Transverse colon (tissue), 4 donors: Measurements from ENCODE around the gene ZDHHC11.
"Not testable (repeated sequence)": the region's sequence is repeated elsewhere in the genome, so short reads cannot be mapped to it uniquely, and the experiment has no call there.

Experiments used
- EP300 ChIP-seq: sonication (generic); formaldehyde crosslinking; IDR thresholded peaks from one replicate; pipeline ENCODE4 v1.6.1; 2017; ENCODE audit warnings: antibody characterized with exemption, low read depth
- POLR2A ChIP-seq: fragments of 450-650 bp; IDR thresholded peaks from one replicate; pipeline ENCODE4 v1.6.1; 2016; ENCODE audit warnings: antibody characterized with exemption, mild to moderate bottlenecking, moderate library complexity
- POLR2AphosphoS5 ChIP-seq, 3 donors: sonication (generic); formaldehyde crosslinking; IDR thresholded peaks; one replicate each; pipeline ENCODE4 v1.6.1; 2016; ENCODE audit warnings: antibody characterized with exemption in 3 of 3
- TF ChIP-seq, protein P1 (sequence below), 5 experiments: fragments of 200-600 bp in 3 of 5; fragments of 450-650 bp in 2 of 5; sonication (generic) in 3 of 5; IDR thresholded peaks; 1 replicate in 2 of 5; 2 replicates in 3 of 5; pipeline ENCODE4 v1.5.1; 2016 to 2017; ENCODE audit warnings: antibody characterized with exemption in 5 of 5, inconsistent platforms in 3 of 5, mild to moderate bottlenecking in 2 of 5, moderate library complexity in 1 of 5

DNA sequence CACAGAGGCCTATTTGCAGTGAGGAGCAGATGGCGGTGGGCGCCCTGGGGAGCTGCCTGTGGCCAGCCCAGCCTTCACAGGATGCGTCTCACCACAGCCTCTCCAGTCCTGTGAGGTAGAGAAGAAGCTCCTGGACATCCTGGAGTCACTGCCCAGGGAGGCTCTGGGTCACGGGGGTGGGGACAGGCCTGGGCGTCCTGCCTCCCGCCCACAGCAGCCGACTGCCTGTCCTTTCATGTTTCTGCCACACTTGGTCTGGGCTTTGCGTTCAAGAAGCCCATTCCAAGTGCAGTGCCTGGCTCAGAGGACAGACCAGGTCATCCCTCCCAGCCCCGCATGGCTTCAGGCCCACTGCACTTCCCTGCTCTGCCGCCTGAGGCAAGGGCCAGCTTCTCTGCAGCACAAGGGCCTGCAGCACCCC is 12.3 kb downstream of the ZDHHC11 start:
- TF ChIP-seq, protein P1, sequence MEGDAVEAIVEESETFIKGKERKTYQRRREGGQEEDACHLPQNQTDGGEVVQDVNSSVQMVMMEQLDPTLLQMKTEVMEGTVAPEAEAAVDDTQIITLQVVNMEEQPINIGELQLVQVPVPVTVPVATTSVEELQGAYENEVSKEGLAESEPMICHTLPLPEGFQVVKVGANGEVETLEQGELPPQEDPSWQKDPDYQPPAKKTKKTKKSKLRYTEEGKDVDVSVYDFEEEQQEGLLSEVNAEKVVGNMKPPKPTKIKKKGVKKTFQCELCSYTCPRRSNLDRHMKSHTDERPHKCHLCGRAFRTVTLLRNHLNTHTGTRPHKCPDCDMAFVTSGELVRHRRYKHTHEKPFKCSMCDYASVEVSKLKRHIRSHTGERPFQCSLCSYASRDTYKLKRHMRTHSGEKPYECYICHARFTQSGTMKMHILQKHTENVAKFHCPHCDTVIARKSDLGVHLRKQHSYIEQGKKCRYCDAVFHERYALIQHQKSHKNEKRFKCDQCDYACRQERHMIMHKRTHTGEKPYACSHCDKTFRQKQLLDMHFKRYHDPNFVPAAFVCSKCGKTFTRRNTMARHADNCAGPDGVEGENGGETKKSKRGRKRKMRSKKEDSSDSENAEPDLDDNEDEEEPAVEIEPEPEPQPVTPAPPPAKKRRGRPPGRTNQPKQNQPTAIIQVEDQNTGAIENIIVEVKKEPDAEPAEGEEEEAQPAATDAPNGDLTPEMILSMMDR (IDR thresholded peaks at IDR 0.05), result not testable (repeated sequence)
- not testable (repeated sequence) for TF ChIP-seq POLR2A; EP300; POLR2AphosphoS5 (IDR thresholded peaks at IDR 0.05)
